Omental fat pad (tissue), 4 donors: ENCODE data around the gene UBE2F. TPM values are rescaled to one million over a fixed set of nuclear protein-coding genes. Genes with fewer than 3 reads are reported as not detected.

Source experiments
- ATAC-seq: fragments of 150-250 bp; one replicate; pipeline ENCODE4 v1.9.1; 2016; ENCODE audit warnings: mild to moderate bottlenecking, moderate library complexity; ENCODE audit not compliant: low FRiP score
- DNase-seq: peaks from one replicate; pipeline ENCODE4 v3.0.0-alpha.2; 2019; ENCODE audit warnings: low spot score
- total RNA-seq, 4 donors: library from RNA; depleted of rRNA; stranded (reverse); fragments of >200 nt; gene quantifications; one replicate each; pipeline ENCODE4 v1.1.0, GENCODE V29; 2016
- TF ChIP-seq, protein P1 (sequence below), 3 donors: fragments of 450-650 bp; IDR thresholded peaks; one replicate each; pipeline ENCODE4 v1.5.1; 2016 to 2017; ENCODE audit warnings: antibody characterized with exemption in 3 of 3, mild to moderate bottlenecking in 3 of 3, moderate library complexity in 2 of 3

Gene UBE2F
- total RNA-seq, 4 donors from 2014 or later: 36.3 to 59.9 (median 51.3) TPM

DNA sequence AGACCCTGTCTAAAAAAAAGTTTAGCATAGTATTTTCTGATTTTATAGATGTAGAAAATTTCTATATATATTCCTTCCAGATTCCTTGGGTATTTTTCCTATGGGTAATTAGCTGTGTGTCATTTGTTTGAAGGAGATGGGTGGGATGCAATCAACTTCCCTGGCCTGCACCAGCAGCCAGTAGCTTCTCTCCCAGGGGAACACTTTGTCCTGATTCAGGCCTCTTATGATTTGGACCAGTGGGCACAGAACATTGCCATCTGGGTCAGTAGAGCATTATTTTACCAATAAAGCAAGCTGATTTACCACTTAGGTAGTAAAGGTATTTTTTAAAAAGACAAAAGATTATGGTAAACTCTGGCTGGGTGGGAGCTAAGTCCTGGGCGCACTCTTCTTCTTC, 26.9 kb downstream of the UBE2F start:
- DNase-seq (no peak), ATAC-seq (no peak)
- TF ChIP-seq, protein P1, sequence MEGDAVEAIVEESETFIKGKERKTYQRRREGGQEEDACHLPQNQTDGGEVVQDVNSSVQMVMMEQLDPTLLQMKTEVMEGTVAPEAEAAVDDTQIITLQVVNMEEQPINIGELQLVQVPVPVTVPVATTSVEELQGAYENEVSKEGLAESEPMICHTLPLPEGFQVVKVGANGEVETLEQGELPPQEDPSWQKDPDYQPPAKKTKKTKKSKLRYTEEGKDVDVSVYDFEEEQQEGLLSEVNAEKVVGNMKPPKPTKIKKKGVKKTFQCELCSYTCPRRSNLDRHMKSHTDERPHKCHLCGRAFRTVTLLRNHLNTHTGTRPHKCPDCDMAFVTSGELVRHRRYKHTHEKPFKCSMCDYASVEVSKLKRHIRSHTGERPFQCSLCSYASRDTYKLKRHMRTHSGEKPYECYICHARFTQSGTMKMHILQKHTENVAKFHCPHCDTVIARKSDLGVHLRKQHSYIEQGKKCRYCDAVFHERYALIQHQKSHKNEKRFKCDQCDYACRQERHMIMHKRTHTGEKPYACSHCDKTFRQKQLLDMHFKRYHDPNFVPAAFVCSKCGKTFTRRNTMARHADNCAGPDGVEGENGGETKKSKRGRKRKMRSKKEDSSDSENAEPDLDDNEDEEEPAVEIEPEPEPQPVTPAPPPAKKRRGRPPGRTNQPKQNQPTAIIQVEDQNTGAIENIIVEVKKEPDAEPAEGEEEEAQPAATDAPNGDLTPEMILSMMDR (IDR thresholded peaks at IDR 0.05): no peak

DNA sequence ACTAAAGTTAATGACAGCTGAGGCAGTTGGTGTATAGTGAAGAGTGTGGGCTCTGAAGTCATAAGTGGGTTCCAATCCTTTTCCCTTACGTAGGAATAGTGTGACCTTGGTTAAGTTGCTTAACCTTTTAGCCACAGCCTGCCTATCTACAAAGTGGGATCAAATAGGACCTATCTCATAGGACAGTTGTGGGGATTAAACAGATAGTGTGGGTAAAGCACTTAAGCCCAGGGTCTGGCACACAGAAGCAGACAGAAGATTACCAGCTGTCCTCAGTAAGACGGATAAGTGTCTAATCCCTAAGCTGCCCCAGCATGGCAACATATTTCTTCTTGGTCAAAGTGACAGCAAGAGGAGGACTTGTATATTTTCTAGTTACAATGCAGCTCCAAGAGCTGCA, 28.2 kb downstream of the UBE2F start:
- TF ChIP-seq, protein P1 (IDR thresholded peaks at IDR 0.05): no peak
- DNase-seq (no peak), ATAC-seq (no peak)

DNA sequence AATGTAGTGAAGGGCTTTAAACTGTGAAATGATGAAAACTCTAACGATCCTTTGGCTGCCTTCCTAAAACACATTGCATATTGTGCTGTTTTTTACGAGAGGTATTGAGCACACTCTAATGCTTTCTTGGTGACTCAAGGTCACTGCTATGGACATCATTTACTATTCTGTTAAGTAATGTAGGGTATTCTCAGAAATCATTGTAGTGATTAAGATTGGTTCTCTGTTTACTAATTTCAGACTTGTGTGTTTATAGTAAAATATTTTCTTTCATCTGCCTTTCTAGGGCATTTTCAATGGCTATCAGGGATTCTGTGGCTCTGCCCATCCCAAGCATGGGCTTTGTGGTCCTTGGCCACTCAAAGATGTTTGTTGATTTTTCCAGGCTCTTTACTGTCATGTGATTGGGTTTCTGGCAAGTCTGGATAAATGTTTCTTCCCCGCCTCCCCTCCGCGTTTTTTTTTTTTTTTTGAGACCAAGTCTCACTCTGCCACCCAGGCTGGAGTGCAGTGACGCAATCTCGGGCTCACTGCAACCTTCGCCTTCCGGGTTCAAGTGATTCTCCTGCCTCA, 29.3 kb downstream of the UBE2F start:
- no peak for DNase-seq
- peak; percentile 37 for ATAC-seq
- TF ChIP-seq, protein P1 (IDR thresholded peaks at IDR 0.05): no peak

DNA sequence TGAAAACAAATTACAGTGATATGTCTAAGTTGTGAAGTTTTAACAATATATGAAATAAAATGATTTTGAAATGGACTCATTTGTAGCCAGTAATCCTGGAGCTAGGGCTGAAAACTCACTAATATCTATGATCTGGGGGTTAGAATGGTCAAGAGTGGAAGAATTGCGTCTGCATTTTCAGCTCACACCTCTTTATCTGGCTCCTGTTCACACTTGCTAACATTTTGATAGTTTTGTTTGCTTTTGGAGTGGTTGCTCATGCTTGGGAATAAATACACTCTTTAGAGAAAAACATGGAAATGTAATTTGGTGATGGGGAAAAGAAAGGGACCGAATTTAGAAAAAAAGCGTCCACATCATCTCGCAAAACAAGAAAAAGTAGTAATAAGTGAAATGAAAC, 30.7 kb downstream of the UBE2F start:
- ATAC-seq: no peak
- no peak for DNase-seq
- TF ChIP-seq, protein P1 (IDR thresholded peaks at IDR 0.05): no peak

DNA sequence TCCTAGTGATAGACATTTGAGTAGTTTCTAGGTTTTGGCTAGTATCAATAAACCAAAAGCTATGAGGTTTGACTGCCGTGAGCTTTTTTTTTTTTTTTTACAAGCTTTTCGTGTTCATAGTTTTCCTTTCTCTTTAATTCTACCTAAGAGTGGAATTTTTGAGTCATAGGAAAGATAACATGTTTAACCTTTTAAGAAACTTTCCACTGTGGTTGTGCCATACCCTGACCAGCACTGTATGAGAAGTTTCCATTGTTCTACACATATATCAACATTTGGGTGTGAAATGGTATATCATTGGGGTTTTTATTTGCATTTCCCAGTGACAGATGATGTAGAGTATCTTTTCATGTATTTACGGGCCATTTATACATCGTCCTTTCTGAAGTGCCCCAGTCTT, 31.7 kb downstream of the UBE2F start:
- DNase-seq (no peak), ATAC-seq (peak; percentile 82)
- TF ChIP-seq, protein P1 (IDR thresholded peaks at IDR 0.05): no peak

DNA sequence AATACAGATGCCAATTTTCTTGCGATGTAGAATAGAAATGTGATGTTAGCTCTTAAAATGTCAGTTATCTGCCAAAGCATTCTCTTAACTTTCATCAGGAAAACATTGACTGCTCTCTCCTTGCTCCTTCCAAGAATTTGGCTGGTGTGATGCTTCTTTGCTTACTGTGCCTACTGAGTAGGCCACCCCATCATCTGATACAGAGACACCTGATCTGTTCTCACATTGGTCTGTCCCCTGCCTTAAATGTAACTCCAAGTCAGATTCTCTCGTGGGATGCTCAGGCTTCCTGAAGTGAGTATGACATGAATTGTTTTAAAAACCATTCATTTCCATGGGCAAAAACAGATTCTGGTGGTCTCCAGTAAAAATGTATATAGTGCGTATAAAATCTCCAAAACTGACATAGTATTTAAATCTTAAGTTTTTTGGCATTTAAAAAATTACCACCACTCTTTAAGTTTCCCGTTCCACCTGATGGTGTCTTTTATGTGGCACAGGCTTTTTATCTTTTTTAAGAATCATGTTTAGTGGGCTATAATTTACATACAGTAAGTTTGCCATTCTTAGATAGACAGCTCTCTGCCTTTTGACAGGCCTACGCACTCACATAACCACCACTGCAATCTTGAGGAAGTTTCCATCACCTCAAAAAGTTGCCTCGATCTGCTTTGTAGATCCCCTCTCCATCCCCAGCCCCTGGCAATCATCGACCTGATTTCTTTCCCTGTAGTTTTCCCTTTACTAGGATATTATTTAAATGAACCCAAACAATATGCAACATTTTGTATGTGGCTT, 36.6 kb downstream of the UBE2F start:
- TF ChIP-seq, protein P1 (IDR thresholded peaks at IDR 0.05): no peak
- no peak for ATAC-seq
- no peak for DNase-seq
